Measurements from ENCODE around the gene DNAJB9.
"Not testable (repeated sequence)": the region's sequence is repeated elsewhere in the genome, so short reads cannot be mapped to it uniquely, and the experiment has no call there.

Gene DNAJB9

GRCh38 chr7:108529341-108529740 is 40.3 kb upstream of the DNAJB9 start:
- TF ChIP-seq CTCF (IDR thresholded peaks at IDR 0.05; ENCODE audit: borderline replicate concordance, control extremely low read depth, extremely low read depth, insufficient read depth, missing control alignments), result no peak
- DNase-seq (ENCODE audit: low spot score), result no peak

GRCh38 chr7:108533712-108534111 is 36.0 kb upstream of the DNAJB9 start:
- TF ChIP-seq CTCF (IDR thresholded peaks at IDR 0.05; ENCODE audit: borderline replicate concordance, control extremely low read depth, extremely low read depth, insufficient read depth, missing control alignments), result no peak
- DNase-seq (ENCODE audit: low spot score), result no peak
- in situ Hi-C loops (cut with MboI; ENCODE audit: low sequenced_read_pairs, unreplicated experiment), result no loop called here

More at GRCh38 chr7:108529341-108529740, 40.3 kb upstream of the DNAJB9 start:
- in situ Hi-C loops (cut with MboI; ENCODE audit: low sequenced_read_pairs, unreplicated experiment), result no loop called here

- DNase-seq (ENCODE audit: low spot score), result no peak
- in situ Hi-C loops (cut with MboI; ENCODE audit: low sequenced_read_pairs, unreplicated experiment), result no loop called here
- no peak for TF ChIP-seq CTCF (IDR thresholded peaks at IDR 0.05; ENCODE audit: borderline replicate concordance, control extremely low read depth, extremely low read depth, insufficient read depth, missing control alignments)
Observed at GRCh38 chr7:108535257-108535656, 34.4 kb upstream of the DNAJB9 start.

GRCh38 chr7:108535744-108536143 is 33.9 kb upstream of the DNAJB9 start:
- no peak for TF ChIP-seq CTCF (IDR thresholded peaks at IDR 0.05; ENCODE audit: borderline replicate concordance, control extremely low read depth, extremely low read depth, insufficient read depth, missing control alignments)
- in situ Hi-C loops (cut with MboI; ENCODE audit: low sequenced_read_pairs, unreplicated experiment), result no loop called here
- DNase-seq (ENCODE audit: low spot score), result no peak

- in situ Hi-C loops (cut with MboI; ENCODE audit: low sequenced_read_pairs, unreplicated experiment), result no loop called here
- TF ChIP-seq CTCF (IDR thresholded peaks at IDR 0.05; ENCODE audit: borderline replicate concordance, control extremely low read depth, extremely low read depth, insufficient read depth, missing control alignments), result no peak
- no peak for DNase-seq (ENCODE audit: low spot score)
Observed at GRCh38 chr7:108537229-108537628, 32.4 kb upstream of the DNAJB9 start.

GRCh38 chr7:108538236-108538635 is 31.4 kb upstream of the DNAJB9 start:
- DNase-seq (ENCODE audit: low spot score); in situ Hi-C loops (cut with MboI; ENCODE audit: low sequenced_read_pairs, unreplicated experiment): not testable (repeated sequence)

- in situ Hi-C loops (cut with MboI; ENCODE audit: low sequenced_read_pairs, unreplicated experiment); DNase-seq (ENCODE audit: low spot score): not testable (repeated sequence)
Observed at GRCh38 chr7:108538685-108539084, 31.0 kb upstream of the DNAJB9 start.

GRCh38 chr7:108541478-108541877 is 28.2 kb upstream of the DNAJB9 start:
- no peak for DNase-seq (ENCODE audit: low spot score)
- in situ Hi-C loops (cut with MboI; ENCODE audit: low sequenced_read_pairs, unreplicated experiment), result no loop called here

GRCh38 chr7:108548141-108548896 is 21.4 kb upstream of the DNAJB9 start:
- DNase-seq (ENCODE audit: low spot score); in situ Hi-C loops (cut with MboI; ENCODE audit: low sequenced_read_pairs, unreplicated experiment): not testable (repeated sequence)

More at GRCh38 chr7:108541478-108541877, 28.2 kb upstream of the DNAJB9 start:
- TF ChIP-seq CTCF (IDR thresholded peaks at IDR 0.05; ENCODE audit: borderline replicate concordance, control extremely low read depth, extremely low read depth, insufficient read depth, missing control alignments), result no peak

GRCh38 chr7:108556665-108557064 is 13.0 kb upstream of the DNAJB9 start:
- in situ Hi-C loops (cut with MboI; ENCODE audit: low sequenced_read_pairs, unreplicated experiment); DNase-seq (ENCODE audit: low spot score): not testable (repeated sequence)
